NCI-H1105 (cell line): Measurements from ENCODE around the gene RHBDD1.
"Not testable (repeated sequence)": the region's sequence is repeated elsewhere in the genome, so short reads cannot be mapped to it uniquely, and the experiment has no call there.

Experiments
- DNase-seq: peaks from one replicate; lab custom pipeline; 2025; lab: John Stamatoyannopoulos, UW

The RHBDD1 gene

DNA sequence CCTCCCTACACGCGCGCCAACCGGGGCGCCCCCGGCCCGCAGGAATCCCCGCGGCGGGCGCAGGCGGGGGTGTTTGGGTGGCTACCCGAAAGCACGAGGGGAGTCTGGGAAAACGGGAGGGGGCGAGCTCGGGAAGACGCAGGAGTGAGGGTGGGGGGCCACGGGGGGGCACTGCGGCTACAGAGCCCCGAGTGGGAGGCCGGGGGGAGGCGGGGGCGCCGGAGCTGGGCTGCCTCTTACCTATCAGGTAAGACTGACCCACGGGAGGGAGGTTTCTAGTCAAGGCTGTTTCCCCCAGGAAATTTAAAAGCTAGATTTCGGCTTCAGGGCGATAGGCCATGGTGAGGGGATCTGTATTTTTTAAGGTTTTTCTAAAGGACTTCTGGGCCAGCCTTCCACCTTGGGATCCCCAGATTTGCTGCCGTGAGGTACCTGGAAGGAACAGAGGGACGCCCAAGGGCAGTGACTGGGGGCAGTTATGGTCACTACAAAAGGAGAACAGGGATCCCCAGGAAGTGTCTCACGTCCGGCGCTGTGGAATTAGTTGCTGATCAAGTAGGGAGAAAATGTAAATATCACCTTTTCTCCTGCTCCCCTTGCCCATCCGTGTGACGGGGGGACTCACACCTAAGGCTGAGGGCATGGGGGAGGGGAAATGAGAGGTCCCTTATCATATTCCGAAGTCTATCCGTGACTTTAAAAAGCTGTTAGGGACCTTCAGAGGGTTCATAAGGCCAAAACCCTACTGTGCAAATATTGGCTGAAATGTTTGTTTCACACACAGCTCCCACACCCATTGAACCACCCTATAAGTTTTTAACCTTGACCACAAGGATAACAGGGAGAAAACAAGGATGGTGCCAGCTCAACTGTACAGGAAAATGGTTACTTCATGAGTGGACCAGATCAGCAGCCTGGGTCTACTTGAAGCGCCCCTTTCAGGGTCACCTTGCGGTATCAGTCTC is 35.6 kb upstream of the RHBDD1 start:
- DNase-seq = no peak

- peak; percentile 59 for DNase-seq
These were observed 34.7 kb upstream of the RHBDD1 start for GRCh38 chr2:226800941-226801784.

DNA sequence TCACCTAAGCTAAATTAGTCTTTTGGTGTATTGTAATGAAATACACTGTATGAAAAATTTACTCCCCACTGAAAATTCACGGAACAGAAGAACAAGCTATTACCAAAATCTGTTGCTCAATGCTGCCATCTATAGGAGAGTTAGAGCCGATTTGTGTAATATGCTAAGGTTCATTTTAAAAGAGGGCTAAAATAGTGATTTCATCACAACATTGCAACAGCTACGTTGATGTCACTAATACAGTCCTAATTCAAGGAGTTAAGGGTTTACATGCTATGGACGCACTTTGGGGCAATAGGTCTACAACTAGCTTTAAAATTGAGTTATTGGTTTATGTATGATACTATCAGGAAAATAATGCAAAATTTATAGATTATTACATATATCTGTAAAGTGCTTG is 33.3 kb upstream of the RHBDD1 start:
- peak; percentile 35 for DNase-seq

DNA sequence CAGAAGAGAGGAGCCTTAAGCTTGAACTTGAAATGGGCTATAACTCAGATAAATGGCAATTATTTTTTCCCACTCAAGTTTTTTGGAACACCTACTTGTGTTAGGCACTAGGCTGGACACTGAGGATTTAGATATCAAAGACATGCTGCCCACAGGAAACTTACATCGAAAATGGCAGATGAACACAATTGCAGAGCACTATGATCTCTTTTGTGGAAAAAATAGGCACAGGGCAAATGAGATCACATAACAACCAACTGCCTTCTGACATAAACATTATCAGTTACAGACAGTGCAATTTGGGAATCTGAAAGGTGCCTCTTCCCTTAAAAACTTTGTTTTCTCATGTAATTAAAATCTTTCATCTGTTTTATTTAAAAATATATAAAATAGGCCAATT is 32.4 kb upstream of the RHBDD1 start:
- DNase-seq = no peak

GRCh38 chr2:226813148-226813701 is 22.6 kb upstream of the RHBDD1 start:
- DNase-seq = no peak

DNA sequence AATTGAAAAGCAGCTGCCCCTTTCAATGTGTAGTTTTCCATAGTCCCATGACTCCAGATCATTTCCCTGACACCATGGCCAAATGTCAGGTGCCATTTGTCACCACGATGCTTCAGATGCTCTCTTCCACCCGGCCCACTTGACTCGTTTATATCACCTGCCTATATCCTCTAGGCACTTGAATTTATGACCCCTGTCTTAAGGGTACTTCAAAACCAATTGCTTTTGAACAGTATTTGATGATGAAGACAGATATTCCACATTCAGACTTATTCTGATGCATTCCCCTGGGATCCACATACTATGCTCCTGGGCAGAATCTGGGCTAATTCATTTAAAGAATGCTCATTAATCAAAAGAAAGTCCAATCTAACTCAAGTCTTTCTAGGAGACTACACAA is 16.9 kb upstream of the RHBDD1 start:
- peak; percentile 59 for DNase-seq

DNA sequence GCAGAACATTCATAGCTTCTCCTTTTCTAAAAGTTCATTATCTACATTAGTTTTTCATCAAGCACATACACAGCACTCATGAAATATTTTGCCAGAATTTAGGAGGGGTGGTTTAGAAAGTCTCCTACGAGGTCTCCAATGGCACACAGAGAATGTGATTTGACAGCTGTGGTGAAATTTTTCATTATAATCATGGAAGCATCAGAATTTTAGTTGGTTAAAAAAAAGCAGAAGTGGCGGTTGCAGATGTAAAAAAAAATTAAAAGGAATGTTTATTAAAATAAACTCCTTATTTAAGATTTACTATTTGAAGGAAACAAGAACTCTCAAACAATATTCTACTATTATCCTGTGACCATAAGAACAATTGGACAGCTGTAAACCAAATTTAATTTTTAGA is 10.8 kb upstream of the RHBDD1 start:
- DNase-seq = no peak

GRCh38 chr2:226828191-226828590 is 7.7 kb upstream of the RHBDD1 start:
- no peak for DNase-seq

GRCh38 chr2:226829721-226830631 is 5.9 kb upstream of the RHBDD1 start:
- DNase-seq = no peak

DNA sequence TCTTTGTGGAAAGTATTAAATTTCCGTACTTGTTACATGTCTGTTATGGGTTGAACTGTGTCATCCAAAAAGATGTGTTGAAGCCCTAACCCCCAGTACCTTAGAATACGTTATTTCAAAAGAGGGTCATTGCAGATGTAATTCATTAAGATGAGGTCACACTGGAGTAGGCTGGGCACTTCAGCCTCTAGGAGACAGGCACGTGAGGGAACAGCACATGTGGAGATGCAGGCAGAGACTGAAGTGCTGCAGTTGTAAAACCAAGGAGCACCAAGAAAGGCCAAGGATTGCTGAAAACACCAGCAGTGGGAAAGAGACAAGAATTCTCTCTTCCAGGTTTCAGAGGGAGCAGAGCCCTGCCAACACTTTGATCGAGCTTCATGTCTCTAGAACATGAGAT is 4.6 kb upstream of the RHBDD1 start:
- DNase-seq = no peak

DNA sequence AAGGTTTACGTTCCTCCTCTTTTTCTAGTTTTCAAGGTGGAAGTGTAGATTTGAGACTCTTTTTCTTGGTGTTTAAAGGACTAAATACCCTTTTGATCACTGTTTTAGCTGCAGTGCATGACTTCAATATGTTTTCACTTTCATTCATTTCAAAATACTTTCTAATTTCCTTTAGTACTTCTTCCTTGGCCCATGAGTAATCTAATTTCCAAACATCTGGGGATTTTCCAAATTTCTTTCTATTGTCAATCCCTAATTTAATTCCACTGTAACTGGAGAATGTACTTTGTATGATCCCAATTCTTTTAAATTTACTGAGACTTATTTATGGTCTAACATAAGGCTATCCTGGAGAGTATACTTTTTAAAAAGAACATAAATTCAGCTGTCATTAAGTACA is 3.8 kb upstream of the RHBDD1 start:
- DNase-seq = no peak

DNA sequence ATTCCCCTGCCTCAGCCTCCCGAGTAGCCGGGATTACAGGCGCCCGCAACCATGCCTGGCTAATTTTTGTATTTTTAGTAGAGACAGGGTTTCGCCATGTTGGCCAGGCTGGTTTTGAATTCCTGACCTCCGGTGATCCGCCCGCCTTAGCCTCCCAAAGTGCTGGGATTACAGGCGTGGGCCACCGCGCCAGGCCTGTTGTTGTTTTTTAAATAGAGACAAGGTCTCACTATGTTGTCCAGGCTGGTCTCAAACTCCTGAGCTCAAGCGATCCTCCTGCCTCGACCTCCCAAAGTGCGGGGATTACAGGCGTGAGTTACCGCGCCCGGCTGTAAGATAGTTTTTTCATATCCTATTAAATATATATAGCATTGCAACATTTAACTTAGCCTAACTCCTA is 974 bp upstream of the RHBDD1 start:
- not testable (repeated sequence) for DNase-seq

GRCh38 chr2:226835420-226835795 is 446 bp upstream of the RHBDD1 start:
- no peak for DNase-seq

GRCh38 chr2:226836548-226836885 is 663 bp downstream of the RHBDD1 start:
- no peak for DNase-seq

GRCh38 chr2:226837334-226837733 is 1.5 kb downstream of the RHBDD1 start:
- DNase-seq = no peak

DNA sequence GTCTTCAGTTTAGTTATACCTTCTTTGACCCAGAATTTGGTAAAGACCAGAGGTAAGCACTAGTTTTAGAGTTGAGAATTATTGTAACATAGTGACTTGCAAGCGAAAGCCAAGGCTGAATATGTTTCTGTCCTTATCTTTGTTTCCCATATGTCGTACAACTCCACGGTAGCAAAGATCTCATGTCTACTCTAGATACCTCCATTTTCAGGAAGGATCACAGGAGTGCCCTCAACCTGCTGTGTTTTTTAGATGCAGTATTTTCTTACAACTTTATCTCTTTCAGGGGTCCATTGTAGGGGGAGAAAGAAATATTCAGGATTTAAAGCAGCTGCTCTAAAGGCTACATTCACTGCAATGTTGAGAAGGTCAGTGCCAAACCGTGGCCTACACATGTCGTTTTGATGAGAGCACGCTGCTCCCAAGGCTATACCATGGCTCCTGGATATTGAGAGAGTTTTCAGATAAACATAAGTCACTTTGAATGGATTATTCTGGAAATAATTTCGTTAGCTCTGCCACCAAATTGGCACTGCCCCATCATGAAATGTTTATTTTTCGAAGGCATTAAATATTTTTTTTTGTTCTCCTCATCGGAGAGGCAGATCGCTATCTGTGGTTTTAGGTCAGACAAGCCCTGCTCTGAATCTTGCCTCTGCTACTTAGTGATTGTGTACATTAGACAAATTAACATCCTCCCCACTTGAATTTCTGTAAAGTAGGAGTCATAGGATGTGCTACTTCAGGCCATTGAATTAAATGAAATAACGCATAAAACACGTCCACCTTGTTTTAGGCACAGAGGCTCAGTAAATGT is 2.1 kb downstream of the RHBDD1 start:
- no peak for DNase-seq

- DNase-seq = no peak
These were observed 2.9 kb downstream of the RHBDD1 start for GRCh38 chr2:226838722-226839121.

DNA sequence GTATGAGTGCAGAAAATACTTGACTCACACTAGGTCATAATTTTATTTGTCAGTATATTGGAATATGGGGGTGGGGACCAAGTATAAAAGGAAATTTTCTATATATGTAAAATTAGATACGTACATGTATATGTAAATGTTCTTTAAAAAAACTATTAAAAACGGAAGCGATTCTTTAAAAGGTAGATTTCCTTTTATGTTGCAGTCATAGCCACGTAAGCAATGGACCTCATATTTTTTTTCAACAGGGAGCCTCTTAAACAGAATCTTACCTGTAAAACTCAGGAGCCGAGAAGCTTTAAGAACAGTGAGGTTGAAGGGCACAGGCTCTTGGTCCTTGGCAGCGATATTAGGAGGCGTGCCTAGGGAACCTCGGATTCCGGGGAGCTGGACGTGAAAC is 3.3 kb downstream of the RHBDD1 start:
- no peak for DNase-seq

DNA sequence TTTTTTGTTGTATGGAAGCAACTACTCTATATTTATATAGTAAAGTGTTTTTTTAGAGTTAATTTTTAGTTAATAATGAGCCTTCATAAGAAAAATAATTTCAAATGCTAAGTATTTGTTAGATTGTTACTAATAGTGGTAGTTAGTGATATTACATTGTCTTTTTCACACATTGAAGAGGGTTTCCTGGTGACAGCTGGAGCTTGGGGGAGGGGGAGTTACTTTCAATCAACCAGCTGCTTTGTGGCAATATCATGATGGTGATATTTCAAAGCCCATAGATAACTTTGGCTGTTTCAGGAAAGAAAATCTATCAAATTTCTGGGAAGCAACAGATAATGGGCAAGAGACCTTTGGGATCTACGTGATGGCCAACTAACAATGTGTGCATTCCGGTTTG is 4.1 kb downstream of the RHBDD1 start:
- no peak for DNase-seq

DNA sequence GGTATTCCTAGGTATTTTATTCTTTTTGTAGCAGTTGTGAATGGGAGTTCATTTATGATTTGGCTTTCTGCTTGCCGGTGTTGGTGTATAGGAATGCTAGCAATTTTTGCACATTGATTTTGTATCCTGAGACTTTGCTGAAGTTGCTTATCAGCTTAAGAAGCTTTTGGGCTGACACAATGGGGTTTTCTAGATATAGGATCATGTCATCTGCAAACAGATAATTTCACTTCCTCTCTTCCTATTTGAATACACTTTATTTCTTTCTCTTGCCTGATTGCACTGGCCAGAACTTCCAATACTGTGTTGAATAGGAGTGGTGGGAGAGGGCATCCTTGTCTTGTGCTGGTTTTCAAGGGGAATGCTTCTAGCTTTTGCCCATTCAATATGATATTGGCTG is 7.1 kb downstream of the RHBDD1 start:
- DNase-seq = not testable (repeated sequence)
